Stimulated activated CD8-positive, alpha-beta memory T cell treated with anti-CD3 and anti-CD28 coated beads, Interleukin-2, amount 100 ng/mL, for 1 hour (primary cell): ENCODE measurements around the gene UBE2E3.
"Not testable (repeated sequence)": the region's sequence is repeated elsewhere in the genome, so short reads cannot be mapped to it uniquely, and the experiment has no call there.

Experiments
- DNase-seq, 2 donors: peaks; one replicate each; pipeline ENCODE4 v3.0.0-alpha.2; 2020; ENCODE audit warnings: low read depth in 2 of 2

UBE2E3 gene

DNA sequence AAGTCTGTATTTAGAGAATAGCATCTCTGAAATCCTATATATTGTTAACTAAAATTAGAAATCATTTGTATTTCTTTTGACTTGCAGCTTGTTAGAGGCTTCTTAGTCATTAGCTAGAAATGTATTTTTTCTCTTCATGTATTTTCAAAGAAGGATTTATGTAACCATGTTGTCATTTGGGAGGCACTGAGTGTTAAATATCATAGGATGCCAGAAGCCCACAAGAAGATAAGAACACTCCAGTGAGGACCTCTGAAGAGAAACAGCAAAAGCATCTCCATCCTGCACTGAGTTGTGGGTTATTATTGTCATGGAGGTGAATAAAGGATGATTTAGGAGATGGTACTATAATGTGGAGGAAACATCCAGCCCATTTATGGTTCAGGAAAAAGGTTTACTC lies 93.5 kb downstream of the UBE2E3 start:
- no peak for DNase-seq

DNA sequence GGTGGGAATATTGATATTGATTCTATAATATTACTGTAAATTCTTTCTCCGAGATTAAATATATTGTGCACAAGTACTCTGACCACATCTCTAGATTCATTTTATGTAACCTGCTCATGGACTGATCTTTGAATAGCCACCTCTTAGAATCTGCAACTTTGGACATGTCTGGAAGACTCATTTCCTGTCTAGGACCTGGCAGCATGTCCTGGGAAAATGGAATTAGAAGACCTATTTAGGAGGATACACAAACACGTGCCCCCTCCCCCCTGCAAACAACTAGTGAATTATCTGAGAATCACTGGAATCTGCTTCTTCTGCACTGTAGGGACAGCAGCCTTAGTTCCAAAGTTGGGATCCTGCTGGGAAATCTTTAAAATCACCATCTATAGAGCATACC lies 94.1 kb downstream of the UBE2E3 start:
- DNase-seq: no peak

DNA sequence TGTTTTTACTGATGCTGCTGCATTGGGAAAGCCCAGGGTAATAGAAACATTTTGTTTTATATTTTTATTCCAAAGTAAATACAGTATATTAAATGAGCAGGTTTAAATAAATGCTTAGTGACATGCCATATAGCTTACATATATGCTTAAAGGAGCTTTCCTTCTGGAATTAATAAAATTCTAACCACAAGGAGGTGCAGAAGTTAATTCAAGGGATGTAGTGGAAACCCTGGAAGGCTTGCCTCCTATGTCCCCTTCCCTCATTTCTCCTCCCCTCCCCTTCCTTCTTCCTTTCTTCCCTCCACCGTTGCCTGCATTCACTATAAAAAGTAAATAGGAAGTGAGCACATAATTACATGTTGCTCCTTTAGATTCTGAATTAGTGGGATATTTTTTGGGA lies 96.3 kb downstream of the UBE2E3 start:
- DNase-seq: no peak

DNA sequence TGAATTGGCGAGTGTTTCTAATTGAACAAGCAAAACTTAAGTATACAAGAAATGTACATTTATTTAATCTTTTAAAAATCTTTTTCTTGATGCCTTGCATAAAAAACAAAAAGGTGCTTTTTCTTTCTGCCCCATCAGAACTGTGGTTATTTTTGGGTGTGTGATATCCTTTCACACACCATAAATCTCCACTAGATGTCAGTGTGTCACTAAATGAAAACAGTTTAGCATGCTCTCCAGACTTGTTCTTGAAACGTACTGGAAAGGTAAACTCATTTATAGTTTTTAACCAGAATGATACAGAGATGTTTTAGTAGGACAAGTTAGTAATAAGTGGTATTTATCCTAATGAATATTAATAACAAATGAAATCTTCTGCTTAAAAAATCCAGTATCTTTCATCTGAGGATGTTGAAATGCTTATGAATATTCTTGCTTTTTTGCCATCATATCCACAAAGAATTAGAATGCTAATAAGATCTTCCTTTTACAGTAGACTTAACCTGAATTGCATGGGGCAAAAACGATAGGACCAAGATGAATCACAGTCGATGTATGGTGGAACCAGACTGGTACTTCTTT lies 96.8 kb downstream of the UBE2E3 start:
- DNase-seq: no peak

GRCh38 chr2:181083140-181083539 lies 102.7 kb downstream of the UBE2E3 start:
- DNase-seq: no peak

DNA sequence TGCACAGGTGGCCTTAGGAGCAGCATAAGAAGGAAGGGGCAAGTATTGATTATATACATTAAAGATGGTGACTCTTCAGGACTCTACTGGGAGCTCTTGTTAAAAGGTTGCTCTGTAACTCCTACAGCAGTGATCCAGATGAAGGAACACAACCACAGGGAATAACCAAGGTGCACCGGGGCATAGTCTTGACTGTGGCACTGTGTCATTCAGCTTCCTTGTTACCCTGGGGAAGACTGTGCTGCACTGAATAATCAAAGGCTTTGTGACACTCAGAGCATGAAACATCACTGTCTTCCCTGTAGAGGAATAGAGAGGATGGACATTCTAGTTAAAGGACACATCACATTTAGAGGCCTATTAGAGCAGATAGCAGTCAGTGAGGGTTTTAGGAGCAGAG lies 105.3 kb downstream of the UBE2E3 start:
- DNase-seq: no peak

GRCh38 chr2:181091920-181092319 lies 111.5 kb downstream of the UBE2E3 start:
- DNase-seq: not testable (repeated sequence)

DNA sequence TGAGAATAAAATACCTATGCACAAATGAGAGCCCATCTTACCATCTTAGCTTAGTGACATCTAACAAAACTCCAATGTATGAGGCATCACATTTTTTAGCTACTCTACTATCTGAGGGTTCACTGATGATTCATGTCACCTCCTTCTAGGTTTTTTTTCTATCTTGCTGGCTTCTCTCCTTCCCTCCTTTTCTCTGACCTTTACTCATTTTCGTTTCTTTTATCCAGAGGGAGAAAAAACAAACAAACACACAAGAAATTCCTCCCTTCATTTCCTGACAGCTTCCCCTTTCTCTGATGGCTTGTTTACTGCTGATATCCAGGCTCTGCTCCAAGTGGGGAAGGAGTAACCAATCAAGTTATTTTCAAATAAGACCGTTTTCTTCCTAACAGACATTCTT lies 115.1 kb downstream of the UBE2E3 start:
- DNase-seq: no peak

DNA sequence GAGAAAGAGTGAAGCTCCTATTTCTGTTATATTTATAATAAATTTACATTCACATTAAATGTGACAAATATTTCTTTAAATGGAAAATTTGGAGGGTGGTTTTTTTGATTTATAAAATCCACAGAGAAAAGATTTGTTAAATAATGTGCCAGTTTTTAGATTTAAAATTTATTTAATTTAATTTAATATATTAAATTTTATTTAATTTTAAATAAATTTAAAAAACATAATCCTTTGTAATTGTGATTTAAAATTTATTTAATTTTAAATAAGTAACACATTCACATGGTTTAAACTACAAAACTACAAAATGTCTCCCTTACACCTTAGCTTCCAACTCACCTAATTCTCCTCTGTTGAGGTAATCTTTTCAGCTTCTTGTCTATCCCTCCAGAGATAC lies 123.3 kb downstream of the UBE2E3 start:
- DNase-seq: no peak

DNA sequence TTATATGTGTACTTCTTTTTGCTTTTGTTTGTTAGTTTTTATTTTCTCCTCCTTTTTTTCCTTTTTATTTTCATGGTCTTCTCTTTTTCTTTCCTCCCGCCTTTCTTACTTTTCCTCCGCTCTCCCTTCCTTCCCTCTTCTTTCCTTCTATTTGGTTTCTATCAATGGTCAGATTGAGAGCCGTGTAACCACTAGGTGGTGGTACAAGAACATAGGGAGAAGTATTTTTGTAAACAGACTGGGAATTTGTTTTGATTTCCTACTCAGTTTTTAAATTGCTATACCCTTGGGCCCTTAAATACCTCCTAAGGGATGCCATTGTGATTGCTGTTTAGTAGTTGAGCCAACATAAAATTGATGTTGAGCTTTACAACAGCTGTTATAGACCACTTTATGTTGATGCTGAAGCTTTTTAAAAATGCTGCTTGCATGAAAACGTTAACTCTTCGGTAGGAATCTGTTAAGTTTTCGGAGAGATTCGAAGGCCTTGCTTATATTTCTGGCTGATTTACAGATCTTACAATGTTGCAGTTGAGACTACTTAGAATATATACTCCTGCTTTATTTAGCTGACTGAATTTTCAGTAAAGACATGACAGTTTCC lies 124.2 kb downstream of the UBE2E3 start:
- no peak for DNase-seq

- no peak for DNase-seq
These were observed 125.2 kb downstream of the UBE2E3 start for GRCh38 chr2:181105562-181105961.

GRCh38 chr2:181106229-181106628 lies 125.8 kb downstream of the UBE2E3 start:
- no peak for DNase-seq

- no peak for DNase-seq
These were observed 126.6 kb downstream of the UBE2E3 start for GRCh38 chr2:181106789-181107627.

- no peak for DNase-seq
These were observed 127.2 kb downstream of the UBE2E3 start for GRCh38 chr2:181107628-181107945.

DNA sequence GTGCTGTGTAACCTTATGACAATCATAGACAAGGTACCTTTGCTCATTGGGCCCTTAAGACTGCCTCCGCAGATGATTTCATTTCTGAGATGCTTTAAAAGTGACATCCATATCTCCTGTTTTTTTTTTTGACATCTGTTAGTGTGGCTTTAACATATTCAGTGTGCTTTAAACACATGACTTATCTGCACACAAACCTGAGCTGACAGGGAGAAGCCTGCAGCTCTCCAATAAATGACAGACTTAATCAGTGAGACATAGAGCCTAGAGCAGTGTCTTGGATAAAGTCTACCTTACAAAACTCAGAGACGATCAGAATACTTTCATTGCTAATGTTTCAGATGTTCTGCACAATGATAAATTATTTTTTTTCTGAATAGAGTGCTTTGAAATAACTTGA lies 130.7 kb downstream of the UBE2E3 start:
- no peak for DNase-seq

DNA sequence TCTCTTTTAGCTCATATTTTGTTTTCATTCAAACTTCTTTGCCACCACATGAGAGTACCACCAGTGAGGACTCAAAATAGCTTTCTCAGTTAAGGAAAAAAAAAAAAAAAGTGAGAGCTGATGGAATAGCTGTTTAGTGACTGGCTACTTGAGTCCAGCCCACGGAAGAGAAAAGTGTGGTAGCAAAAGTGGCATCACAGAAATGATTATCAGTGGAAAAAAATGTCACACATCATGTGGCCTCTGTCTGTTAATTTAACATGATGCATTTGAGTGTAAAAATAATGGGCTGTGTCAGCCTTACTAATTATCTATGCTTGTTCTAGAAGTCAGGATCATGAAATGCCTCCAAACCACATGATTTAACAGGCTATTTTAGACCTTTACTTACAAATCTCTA lies 132.5 kb downstream of the UBE2E3 start:
- no peak for DNase-seq
